Stomach (tissue), 9 donors: ENCODE results near the gene KRT7. TPM values are rescaled to one million over a fixed set of nuclear protein-coding genes. Genes with fewer than 3 reads are reported as not detected.
A peak's percentile ranks its signal among the peaks of the same experiment; 100 is the strongest.

ENCODE experiments used
- DNase-seq, 2 donors: peaks; one replicate each; pipeline versions ENCODE4 v3.0.0 to v3.0.0-alpha.2; 2013 to 2019
- H3K27ac ChIP-seq, 5 donors: fragments of 200-600 bp in 4 of 5; sonication (generic) in 4 of 5; one replicate each; pipeline ENCODE4 v1.5.1; 2013 to 2019; ENCODE audit warnings: mild to moderate bottlenecking in 1 of 5, moderate library complexity in 1 of 5
- H3K27me3 ChIP-seq, 3 donors: fragments of 200-600 bp; sonication (generic); one replicate each; pipeline ENCODE4 v1.5.1; 2017 to 2019; ENCODE audit warnings: mixed run types in 1 of 3
- H3K36me3 ChIP-seq, 4 donors: fragments of 200-600 bp; sonication (generic); 1 replicate in 3 of 4; 2 replicates in 1 of 4; pipeline ENCODE4 v1.5.1; 2016 to 2019
- H3K4me1 ChIP-seq, 4 donors: fragments of 200-600 bp; sonication (generic); one replicate each; pipeline ENCODE4 v1.5.1; 2016 to 2019
- H3K4me3 ChIP-seq, 4 donors: fragments of 200-600 bp; sonication (generic) in 3 of 4; one replicate each; pipeline ENCODE4 v1.5.1; 2016 to 2019; ENCODE audit warnings: mild to moderate bottlenecking in 1 of 4
- H3K9me3 ChIP-seq, 4 donors: fragments of 200-600 bp; sonication (generic); one replicate each; pipeline ENCODE4 v1.5.1; 2016 to 2019
- EP300 ChIP-seq: sonication (generic); formaldehyde crosslinking; IDR thresholded peaks from one replicate; pipeline ENCODE4 v1.6.1; 2017; ENCODE audit warnings: antibody characterized with exemption
- POLR2A ChIP-seq, 4 donors: fragments of 450-650 bp; IDR thresholded peaks; one replicate each; pipeline ENCODE4 v1.6.1; 2016; ENCODE audit warnings: antibody characterized with exemption in 4 of 4, control low read depth in 2 of 4, mild to moderate bottlenecking in 1 of 4, moderate library complexity in 1 of 4
- POLR2AphosphoS5 ChIP-seq, 3 donors: sonication (generic); formaldehyde crosslinking; IDR thresholded peaks; one replicate each; pipeline ENCODE4 v1.6.1; 2016; ENCODE audit warnings: antibody characterized with exemption in 3 of 3
- WGBS, 5 donors: extraction: QIAGEN DNeasy Blood & Tissue Kit in 3 of 5; methylation state at CpG; one replicate each; pipeline versions ENCODE4 v1.1.5 to v1.1.7; 2013 to 2018; 5-methylcytosine and 5-hydroxymethylcytosine counted together
- intact Hi-C: fragments of 100-400 bp; cut with DNase I; formaldehyde crosslinking; loops from one replicate; pipeline ENCODE4 v1.15.1; 2023; ENCODE audit warnings: low total_unique reads
- polyA plus RNA-seq, 3 donors: library from polyadenylated mRNA; stranded (reverse); fragments of 200-250 nt; gene quantifications; one replicate each; pipeline ENCODE4 v1.2.3, GENCODE V29; 2013
- total RNA-seq, 5 donors: library from RNA; depleted of rRNA; stranded (reverse); fragments of >200 nt; gene quantifications; one replicate each; pipeline versions ENCODE4 v1.1.0 to v1.2.3, GENCODE V29; 2014 to 2016
- TF ChIP-seq, protein P1 (sequence below), 7 experiments: fragments of 450-650 bp in 4 of 7; fragments of 200-600 bp in 3 of 7; sonication (generic) in 3 of 7; IDR thresholded peaks; one replicate each; pipeline ENCODE4 v1.5.1; 2016 to 2019; ENCODE audit warnings: antibody characterized with exemption in 7 of 7, control low read depth in 2 of 7, mild to moderate bottlenecking in 1 of 7
- donor health status: healthy with polysubstance abuse.
- donor health status: Bipolar disorder and iron deficiency.
- donor health status: healthy.

KRT7 gene
- total and polyA plus RNA-seq, 8 donors, result 6.4 to 214 (median 117) TPM; not detected in 2

DNA sequence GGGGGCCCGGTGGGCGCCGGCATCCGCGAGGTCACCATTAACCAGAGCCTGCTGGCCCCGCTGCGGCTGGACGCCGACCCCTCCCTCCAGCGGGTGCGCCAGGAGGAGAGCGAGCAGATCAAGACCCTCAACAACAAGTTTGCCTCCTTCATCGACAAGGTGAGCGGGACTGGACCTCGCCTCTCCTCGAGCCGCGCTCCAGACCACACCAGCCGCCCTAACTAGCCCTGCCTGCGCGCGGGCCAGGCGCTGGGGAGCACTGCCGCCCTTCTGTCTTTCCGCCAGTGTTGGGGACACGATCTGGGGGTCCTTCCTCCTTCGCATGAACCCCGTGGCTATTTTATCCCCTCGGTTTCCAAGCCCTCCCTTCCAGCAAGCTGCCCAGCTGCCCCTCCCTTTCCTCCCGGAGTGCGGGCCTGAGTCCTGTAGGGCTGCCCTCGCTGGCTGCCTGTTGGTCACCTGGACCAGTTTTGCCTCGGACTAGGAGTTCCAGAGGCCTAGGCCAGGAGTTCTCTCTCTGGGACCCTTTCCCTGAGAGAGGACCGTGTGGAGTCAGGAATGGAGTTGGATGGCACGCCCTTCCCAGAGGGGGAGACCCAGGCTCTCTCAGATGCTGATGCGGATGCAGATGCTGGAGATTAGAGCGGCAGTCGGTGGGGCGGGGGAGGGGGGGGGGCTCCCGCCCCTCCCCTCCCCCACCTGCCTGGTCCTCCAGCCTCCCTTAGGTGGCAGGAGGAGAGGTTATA, 592 bp downstream of the KRT7 start:
- Histone ChIP-seq H3K9me3 (no peaks in the 10 kb centered on the region), H3K36me3 (no peaks in the 10 kb centered on the region), H3K27ac (peak overlapping the region in 2 of 5 donors; percentile 47 to 66), H3K27me3 (peaks cover 0 to 49% (median 20%) of the 10 kb centered on the region in 3 donors), H3K4me3 (peak overlapping the region; percentile 19 to 37 (median 23)), H3K4me1 (peaks cover 17 to 53% (median 42%) of the 10 kb centered on the region in 4 donors)
- no peak for DNase-seq
- intact Hi-C loops, result no loop called here
- TF ChIP-seq POLR2A (IDR thresholded peaks at IDR 0.05), result no peak
- TF ChIP-seq, protein P1, sequence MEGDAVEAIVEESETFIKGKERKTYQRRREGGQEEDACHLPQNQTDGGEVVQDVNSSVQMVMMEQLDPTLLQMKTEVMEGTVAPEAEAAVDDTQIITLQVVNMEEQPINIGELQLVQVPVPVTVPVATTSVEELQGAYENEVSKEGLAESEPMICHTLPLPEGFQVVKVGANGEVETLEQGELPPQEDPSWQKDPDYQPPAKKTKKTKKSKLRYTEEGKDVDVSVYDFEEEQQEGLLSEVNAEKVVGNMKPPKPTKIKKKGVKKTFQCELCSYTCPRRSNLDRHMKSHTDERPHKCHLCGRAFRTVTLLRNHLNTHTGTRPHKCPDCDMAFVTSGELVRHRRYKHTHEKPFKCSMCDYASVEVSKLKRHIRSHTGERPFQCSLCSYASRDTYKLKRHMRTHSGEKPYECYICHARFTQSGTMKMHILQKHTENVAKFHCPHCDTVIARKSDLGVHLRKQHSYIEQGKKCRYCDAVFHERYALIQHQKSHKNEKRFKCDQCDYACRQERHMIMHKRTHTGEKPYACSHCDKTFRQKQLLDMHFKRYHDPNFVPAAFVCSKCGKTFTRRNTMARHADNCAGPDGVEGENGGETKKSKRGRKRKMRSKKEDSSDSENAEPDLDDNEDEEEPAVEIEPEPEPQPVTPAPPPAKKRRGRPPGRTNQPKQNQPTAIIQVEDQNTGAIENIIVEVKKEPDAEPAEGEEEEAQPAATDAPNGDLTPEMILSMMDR (IDR thresholded peaks at IDR 0.05), result no peak
- no peak for TF ChIP-seq EP300
- TF ChIP-seq POLR2AphosphoS5 (IDR thresholded peaks at IDR 0.05), result no peak
- 43 to 49% (median 47%) methylated on average over 17 to 40 of the region's 40 CpGs for WGBS, 5 donors

GRCh38 chr12:52234223-52234810, 1.3 kb downstream of the KRT7 start:
- Histone ChIP-seq H3K4me3 (peak overlapping the region in 3 of 4 donors; percentile 19 to 37 (median 27)), H3K9me3 (no peaks in the 10 kb centered on the region), H3K4me1 (peaks cover 17 to 53% (median 44%) of the 10 kb centered on the region in 4 donors), H3K27ac (peak overlapping the region in 2 of 5 donors; percentile 7 to 70), H3K27me3 (peaks cover 0 to 43% (median 20%) of the 10 kb centered on the region in 3 donors), H3K36me3 (no peaks in the 10 kb centered on the region)
- intact Hi-C loops, result no loop called here
- no peak for DNase-seq
- 83 to 94% (median 90%) methylated on average over 10 of the region's 10 CpGs for WGBS, 5 donors
- TF ChIP-seq POLR2AphosphoS5 (IDR thresholded peaks at IDR 0.05) (no peak), EP300 (no peak), POLR2A (IDR thresholded peaks at IDR 0.05) (no peak)
- TF ChIP-seq, protein P1 (IDR thresholded peaks at IDR 0.05), result no peak

DNA sequence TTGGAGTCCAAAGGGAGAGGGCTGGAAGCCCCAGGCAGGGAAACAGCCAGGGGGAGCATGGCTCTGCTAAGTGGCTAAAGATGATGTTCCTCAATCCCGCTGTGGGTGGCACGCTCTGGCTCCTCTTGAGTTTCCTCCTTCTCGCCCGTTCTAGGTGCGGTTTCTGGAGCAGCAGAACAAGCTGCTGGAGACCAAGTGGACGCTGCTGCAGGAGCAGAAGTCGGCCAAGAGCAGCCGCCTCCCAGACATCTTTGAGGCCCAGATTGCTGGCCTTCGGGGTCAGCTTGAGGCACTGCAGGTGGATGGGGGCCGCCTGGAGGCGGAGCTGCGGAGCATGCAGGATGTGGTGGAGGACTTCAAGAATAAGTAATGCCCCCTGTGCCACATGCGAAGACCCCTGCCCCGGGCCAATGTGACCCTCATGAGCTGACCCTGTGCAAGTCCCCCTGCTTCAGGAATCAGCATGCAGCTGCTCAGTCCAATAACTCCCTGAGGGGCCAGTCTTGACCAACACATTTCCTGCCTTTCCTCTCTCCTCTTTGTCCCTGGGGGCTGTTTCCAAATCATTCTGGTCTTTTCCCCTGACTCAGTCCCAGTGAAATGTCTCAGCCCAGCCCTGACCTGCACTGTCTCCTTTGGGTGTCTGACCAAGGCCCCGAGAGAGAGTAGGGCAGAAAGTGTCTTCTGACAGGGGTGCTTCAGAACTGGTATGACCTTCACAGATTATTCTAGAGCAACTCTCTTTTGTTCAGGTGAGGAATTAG, 2.1 kb downstream of the KRT7 start:
- Histone ChIP-seq H3K9me3 (no peaks in the 10 kb centered on the region), H3K4me1 (peaks cover 17 to 52% (median 46%) of the 10 kb centered on the region in 4 donors), H3K36me3 (no peaks in the 10 kb centered on the region), H3K27me3 (peaks cover 0 to 39% (median 20%) of the 10 kb centered on the region in 3 donors), H3K27ac (peak overlapping the region; percentile 11 to 71 (median 57)), H3K4me3 (peak overlapping the region in 1 of 4 donors; percentile 27)
- TF ChIP-seq POLR2A (IDR thresholded peaks at IDR 0.05) (no peak), EP300 (no peak), POLR2AphosphoS5 (IDR thresholded peaks at IDR 0.05) (no peak)
- TF ChIP-seq, protein P1 (IDR thresholded peaks at IDR 0.05), result no peak
- no peak for DNase-seq
- 88 to 94% (median 91%) methylated on average over 15 of the region's 15 CpGs for WGBS, 5 donors
- intact Hi-C loops, result no loop called here

DNA sequence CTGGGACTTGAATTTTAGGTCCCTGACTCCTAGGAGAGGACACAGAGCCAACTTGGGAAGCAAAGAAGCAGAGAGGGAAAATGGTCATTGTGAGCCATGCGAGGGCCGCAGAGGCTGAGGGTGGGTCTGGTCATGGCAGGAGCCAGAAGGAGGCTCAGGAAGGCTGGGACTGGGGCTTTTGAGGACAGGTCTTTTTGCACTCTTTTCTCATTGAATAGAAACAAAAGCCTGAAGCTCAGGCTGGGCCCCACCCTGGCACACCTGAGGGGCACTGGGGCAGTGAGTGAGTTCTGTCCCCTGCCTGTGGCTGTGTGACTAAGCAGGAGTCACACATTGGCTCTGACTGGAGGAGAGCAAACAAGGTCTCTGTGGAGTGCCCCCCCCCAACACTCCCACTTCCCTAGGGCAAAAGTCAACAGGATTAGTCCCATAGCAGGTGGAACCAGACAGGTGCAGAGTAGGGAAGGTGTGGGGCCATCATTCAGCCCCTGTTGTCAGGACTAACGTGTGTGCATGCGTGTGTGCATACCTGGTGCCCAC, 2.8 kb downstream of the KRT7 start:
- H3K4me1 ChIP-seq, result peaks cover 17 to 46% (median 39%) of the 10 kb centered on the region in 4 donors
- peak; percentile 77 to 89 for DNase-seq
- WGBS, 5 donors, result 50 to 78% (median 63%) methylated on average over 4 of the region's 4 CpGs
- no peak overlapping the region for H3K4me3 ChIP-seq
- H3K27me3 ChIP-seq, result peaks cover 0 to 36% (median 20%) of the 10 kb centered on the region in 3 donors
- intact Hi-C loops, result no loop called here
- TF ChIP-seq EP300 (no peak), POLR2AphosphoS5 (IDR thresholded peaks at IDR 0.05) (peak in 2 of 3 donors; percentile 32 to 39)
- H3K36me3 ChIP-seq, result no peaks in the 10 kb centered on the region
- peak overlapping the region; percentile 11 to 71 (median 57) for H3K27ac ChIP-seq
- H3K9me3 ChIP-seq, result no peaks in the 10 kb centered on the region
